ENCODE results near the gene ATP6V0A4.

Gene ATP6V0A4

GRCh38 chr7:138662076-138662990, 135.7 kb downstream of the ATP6V0A4 start:
- DNase-seq (ENCODE audit: extremely low read depth, low read depth), result no peak
- TF ChIP-seq CTCF (IDR thresholded peaks at IDR 0.05; ENCODE audit: low read depth, low read length), result no peak

GRCh38 chr7:138661069-138661635, 136.8 kb downstream of the ATP6V0A4 start:
- DNase-seq (ENCODE audit: extremely low read depth, low read depth), result no peak

GRCh38 chr7:138658889-138659288, 139.1 kb downstream of the ATP6V0A4 start:
- no peak for TF ChIP-seq CTCF (IDR thresholded peaks at IDR 0.05; ENCODE audit: low read depth, low read length)
- no peak for DNase-seq (ENCODE audit: extremely low read depth, low read depth)

More at GRCh38 chr7:138661069-138661635, 136.8 kb downstream of the ATP6V0A4 start:
- TF ChIP-seq CTCF (IDR thresholded peaks at IDR 0.05; ENCODE audit: low read depth, low read length), result no peak

GRCh38 chr7:138657854-138658386, 140.1 kb downstream of the ATP6V0A4 start:
- no peak for DNase-seq (ENCODE audit: extremely low read depth, low read depth)
- TF ChIP-seq CTCF (IDR thresholded peaks at IDR 0.05; ENCODE audit: low read depth, low read length), result no peak

- TF ChIP-seq CTCF (IDR thresholded peaks at IDR 0.05; ENCODE audit: low read depth, low read length), result no peak
- DNase-seq (ENCODE audit: extremely low read depth, low read depth), result no peak
These were observed 141.0 kb downstream of the ATP6V0A4 start for GRCh38 chr7:138656952-138657351.
